ENCODE measurements around the gene FERMT2. TPM values are rescaled to one million over a fixed set of nuclear protein-coding genes. Genes with fewer than 3 reads are reported as not detected.

Gene FERMT2
- polyA plus RNA-seq, 2 of the 4 experiments (the other 2 are of a cell fraction): 42.9 to 102 TPM

DNA sequence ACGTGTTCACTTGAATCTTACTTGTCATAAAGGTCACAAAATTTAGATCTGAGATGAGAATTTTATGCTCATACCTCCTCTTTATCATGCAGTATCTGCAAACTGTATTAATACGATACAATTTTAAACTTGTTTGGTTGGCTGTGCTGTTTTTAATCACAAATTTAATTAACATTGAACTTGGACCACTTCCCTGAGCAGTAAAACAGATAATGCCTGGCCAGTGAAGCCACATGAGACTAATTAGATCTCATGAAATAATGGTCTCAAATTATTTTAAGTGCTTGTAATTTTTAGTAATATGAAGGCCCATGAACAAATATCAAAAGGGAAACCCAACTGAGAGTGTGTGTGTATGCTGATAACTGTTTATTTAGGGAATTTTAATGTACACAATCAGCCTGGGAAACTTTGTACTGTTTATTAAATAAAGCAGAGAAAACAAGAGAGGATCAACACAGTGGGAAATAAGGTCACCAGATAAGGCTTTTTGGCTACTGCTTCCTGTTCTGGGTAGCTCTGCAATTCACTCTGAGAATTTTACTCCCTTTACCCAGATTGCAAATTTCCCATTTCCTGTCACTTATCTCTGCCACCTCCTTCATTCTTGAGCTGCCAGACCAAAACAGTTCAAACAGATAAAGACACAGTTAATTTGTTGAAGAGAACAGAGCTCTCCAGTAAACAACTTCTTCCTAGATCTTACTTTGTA is 97.9 kb downstream of the FERMT2 start:
- ChIA-PET POLR2A (no interaction called here), CTCF (no interaction called here)
- Histone ChIP-seq H3K4me3 (no peak overlapping the region), H3K4me2 (peak overlapping the region; percentile 14; the same call in 1 of the 3 replicates), H3K9me3 (no peaks in the 10 kb centered on the region), H3K4me1 (peaks cover 7% of the 10 kb centered on the region; the same call in 2 of the 3 replicates), H3K27ac (0 out of 6 replicates have a peak overlapping the region, but pooled peaks of 1 of the 2 experiments have one; percentile 5)
- WGBS (ENCODE audit: missing lambda C conversion rate): 82% methylated on average over 2 of the region's 2 CpGs
- TF ChIP-seq JUNB (IDR thresholded peaks at IDR 0.05) (no peak), FOSL2 (IDR thresholded peaks at IDR 0.05) (no peak), FOSL2 (CRISPR knock-in tag; IDR thresholded peaks at IDR 0.05) (no peak), POLR2A (IDR thresholded peaks at IDR 0.05; ENCODE audit: low read length) (no peak), CBX8 (IDR thresholded peaks at IDR 0.05) (no peak), HOXA7 (CRISPR knock-in tag; IDR thresholded peaks at IDR 0.05) (no peak), MAZ (IDR thresholded peaks at IDR 0.05; ENCODE audit: borderline replicate concordance, low read depth, low read length) (no peak), NR3C1 (IDR thresholded peaks at IDR 0.05) (no peak), PHF8 (IDR thresholded peaks at IDR 0.05; ENCODE audit: borderline replicate concordance, low read depth) (no peak), ZFP36 (IDR thresholded peaks at IDR 0.05; ENCODE audit: borderline replicate concordance, partially characterized antibody) (no peak), BHLHE40 (IDR thresholded peaks at IDR 0.05; ENCODE audit: low read depth, low read length) (no peak), FOSB (CRISPR knock-in tag; IDR thresholded peaks at IDR 0.05) (no peak)
- TF ChIP-seq, protein P1, sequence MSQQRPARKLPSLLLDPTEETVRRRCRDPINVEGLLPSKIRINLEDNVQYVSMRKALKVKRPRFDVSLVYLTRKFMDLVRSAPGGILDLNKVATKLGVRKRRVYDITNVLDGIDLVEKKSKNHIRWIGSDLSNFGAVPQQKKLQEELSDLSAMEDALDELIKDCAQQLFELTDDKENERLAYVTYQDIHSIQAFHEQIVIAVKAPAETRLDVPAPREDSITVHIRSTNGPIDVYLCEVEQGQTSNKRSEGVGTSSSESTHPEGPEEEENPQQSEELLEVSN (IDR thresholded peaks at IDR 0.05; ENCODE audit: borderline replicate concordance, low read depth): no peak
- TF ChIP-seq, protein P2, sequence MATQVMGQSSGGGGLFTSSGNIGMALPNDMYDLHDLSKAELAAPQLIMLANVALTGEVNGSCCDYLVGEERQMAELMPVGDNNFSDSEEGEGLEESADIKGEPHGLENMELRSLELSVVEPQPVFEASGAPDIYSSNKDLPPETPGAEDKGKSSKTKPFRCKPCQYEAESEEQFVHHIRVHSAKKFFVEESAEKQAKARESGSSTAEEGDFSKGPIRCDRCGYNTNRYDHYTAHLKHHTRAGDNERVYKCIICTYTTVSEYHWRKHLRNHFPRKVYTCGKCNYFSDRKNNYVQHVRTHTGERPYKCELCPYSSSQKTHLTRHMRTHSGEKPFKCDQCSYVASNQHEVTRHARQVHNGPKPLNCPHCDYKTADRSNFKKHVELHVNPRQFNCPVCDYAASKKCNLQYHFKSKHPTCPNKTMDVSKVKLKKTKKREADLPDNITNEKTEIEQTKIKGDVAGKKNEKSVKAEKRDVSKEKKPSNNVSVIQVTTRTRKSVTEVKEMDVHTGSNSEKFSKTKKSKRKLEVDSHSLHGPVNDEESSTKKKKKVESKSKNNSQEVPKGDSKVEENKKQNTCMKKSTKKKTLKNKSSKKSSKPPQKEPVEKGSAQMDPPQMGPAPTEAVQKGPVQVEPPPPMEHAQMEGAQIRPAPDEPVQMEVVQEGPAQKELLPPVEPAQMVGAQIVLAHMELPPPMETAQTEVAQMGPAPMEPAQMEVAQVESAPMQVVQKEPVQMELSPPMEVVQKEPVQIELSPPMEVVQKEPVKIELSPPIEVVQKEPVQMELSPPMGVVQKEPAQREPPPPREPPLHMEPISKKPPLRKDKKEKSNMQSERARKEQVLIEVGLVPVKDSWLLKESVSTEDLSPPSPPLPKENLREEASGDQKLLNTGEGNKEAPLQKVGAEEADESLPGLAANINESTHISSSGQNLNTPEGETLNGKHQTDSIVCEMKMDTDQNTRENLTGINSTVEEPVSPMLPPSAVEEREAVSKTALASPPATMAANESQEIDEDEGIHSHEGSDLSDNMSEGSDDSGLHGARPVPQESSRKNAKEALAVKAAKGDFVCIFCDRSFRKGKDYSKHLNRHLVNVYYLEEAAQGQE (IDR thresholded peaks at IDR 0.05): no peak
- TF ChIP-seq, protein P3, sequence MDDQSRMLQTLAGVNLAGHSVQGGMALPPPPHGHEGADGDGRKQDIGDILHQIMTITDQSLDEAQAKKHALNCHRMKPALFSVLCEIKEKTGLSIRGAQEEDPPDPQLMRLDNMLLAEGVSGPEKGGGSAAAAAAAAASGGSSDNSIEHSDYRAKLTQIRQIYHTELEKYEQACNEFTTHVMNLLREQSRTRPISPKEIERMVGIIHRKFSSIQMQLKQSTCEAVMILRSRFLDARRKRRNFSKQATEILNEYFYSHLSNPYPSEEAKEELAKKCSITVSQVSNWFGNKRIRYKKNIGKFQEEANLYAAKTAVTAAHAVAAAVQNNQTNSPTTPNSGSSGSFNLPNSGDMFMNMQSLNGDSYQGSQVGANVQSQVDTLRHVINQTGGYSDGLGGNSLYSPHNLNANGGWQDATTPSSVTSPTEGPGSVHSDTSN (IDR thresholded peaks at IDR 0.05): no peak
- TF ChIP-seq, protein P4, sequence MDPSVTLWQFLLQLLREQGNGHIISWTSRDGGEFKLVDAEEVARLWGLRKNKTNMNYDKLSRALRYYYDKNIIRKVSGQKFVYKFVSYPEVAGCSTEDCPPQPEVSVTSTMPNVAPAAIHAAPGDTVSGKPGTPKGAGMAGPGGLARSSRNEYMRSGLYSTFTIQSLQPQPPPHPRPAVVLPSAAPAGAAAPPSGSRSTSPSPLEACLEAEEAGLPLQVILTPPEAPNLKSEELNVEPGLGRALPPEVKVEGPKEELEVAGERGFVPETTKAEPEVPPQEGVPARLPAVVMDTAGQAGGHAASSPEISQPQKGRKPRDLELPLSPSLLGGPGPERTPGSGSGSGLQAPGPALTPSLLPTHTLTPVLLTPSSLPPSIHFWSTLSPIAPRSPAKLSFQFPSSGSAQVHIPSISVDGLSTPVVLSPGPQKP (IDR thresholded peaks at IDR 0.05; ENCODE audit: low read depth, low read length): no peak
- DNase-seq (ENCODE audit: low read depth in 1 of 2, low spot score in 1 of 2): no peak
- ATAC-seq: peak in 1 of 2 experiments; percentile 66; a peak in 3 of 6 replicates
- FAIRE-seq: no peak

DNA sequence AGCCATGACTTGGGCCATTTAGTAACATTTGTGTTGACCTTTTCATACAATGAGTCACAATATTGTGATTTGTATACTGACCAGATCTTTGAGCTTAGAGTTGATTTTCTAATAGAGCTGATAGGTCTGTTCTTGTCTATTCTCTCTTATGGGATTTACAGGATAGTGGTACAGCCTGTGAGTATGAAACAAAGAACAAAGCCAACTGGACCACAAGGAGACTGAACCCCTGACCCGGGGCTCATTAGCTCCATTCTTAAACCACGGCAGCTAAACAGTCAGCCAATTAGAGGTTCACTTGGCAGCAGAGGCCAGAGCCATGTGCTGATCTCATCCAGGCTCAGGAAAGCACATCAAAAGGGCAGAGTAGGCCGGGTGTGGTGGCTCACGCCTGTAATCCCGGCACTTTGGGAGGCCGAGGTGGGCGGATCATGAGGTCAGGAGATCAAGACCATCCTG is 100.4 kb downstream of the FERMT2 start:
- no peak; a peak in 1 of 6 replicates for ATAC-seq

More for the DNA sequence above, 100.4 kb downstream of the FERMT2 start:
- H3K27ac ChIP-seq: no peak overlapping the region
- H3K4me2 ChIP-seq: no peak overlapping the region
- peaks cover 7% of the 10 kb centered on the region; the same call in 2 of the 3 replicates for H3K4me1 ChIP-seq
- H3K4me3 ChIP-seq: no peak overlapping the region
- no peak for FAIRE-seq
- no peaks in the 10 kb centered on the region for H3K9me3 ChIP-seq
- DNase-seq (ENCODE audit: low read depth in 1 of 2, low spot score in 1 of 2): no peak
- 73% methylated on average over 3 of the region's 7 CpGs for WGBS (ENCODE audit: missing lambda C conversion rate)
- POLR2A ChIA-PET: interaction anchor here (1.0 kb wide), 1 partner anchor 101 kb away, joined by 3 read pairs; the partner anchor contains the start of gene FERMT2
- TF ChIP-seq NFE2L2 (conservative IDR thresholded peaks at IDR 0.05; ENCODE audit: low read length) (no peak), MAFK (IDR thresholded peaks at IDR 0.05; ENCODE audit: partially characterized antibody) (no peak), KDM5A (IDR thresholded peaks at IDR 0.05) (no peak), MYC (IDR thresholded peaks at IDR 0.05; ENCODE audit: borderline replicate concordance, low read length) (no peak), RARB (CRISPR knock-in tag; IDR thresholded peaks at IDR 0.05) (no peak), RAD21 (conservative IDR thresholded peaks at IDR 0.05 in 1 of 2, IDR thresholded peaks at IDR 0.05 in 1 of 2) (no peak)
- TF ChIP-seq, protein P5, sequence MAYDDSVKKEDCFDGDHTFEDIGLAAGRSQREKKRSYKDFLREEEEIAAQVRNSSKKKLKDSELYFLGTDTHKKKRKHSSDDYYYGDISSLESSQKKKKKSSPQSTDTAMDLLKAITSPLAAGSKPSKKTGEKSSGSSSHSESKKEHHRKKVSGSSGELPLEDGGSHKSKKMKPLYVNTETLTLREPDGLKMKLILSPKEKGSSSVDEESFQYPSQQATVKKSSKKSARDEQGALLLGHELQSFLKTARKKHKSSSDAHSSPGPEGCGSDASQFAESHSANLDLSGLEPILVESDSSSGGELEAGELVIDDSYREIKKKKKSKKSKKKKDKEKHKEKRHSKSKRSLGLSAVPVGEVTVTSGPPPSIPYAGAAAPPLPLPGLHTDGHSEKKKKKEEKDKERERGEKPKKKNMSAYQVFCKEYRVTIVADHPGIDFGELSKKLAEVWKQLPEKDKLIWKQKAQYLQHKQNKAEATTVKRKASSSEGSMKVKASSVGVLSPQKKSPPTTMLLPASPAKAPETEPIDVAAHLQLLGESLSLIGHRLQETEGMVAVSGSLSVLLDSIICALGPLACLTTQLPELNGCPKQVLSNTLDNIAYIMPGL (CRISPR knock-in tag; IDR thresholded peaks at IDR 0.05; ENCODE audit: borderline replicate concordance): no peak
- TF ChIP-seq, protein P6, sequence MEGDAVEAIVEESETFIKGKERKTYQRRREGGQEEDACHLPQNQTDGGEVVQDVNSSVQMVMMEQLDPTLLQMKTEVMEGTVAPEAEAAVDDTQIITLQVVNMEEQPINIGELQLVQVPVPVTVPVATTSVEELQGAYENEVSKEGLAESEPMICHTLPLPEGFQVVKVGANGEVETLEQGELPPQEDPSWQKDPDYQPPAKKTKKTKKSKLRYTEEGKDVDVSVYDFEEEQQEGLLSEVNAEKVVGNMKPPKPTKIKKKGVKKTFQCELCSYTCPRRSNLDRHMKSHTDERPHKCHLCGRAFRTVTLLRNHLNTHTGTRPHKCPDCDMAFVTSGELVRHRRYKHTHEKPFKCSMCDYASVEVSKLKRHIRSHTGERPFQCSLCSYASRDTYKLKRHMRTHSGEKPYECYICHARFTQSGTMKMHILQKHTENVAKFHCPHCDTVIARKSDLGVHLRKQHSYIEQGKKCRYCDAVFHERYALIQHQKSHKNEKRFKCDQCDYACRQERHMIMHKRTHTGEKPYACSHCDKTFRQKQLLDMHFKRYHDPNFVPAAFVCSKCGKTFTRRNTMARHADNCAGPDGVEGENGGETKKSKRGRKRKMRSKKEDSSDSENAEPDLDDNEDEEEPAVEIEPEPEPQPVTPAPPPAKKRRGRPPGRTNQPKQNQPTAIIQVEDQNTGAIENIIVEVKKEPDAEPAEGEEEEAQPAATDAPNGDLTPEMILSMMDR (IDR thresholded peaks at IDR 0.05): no peak
- CTCF ChIA-PET: interaction anchor here (0.5 to 1.1 kb wide), 2 partner anchors 9 to 124 kb away, joined by 4 to 5 read pairs; no protein-coding TSS in a partner anchor
